Measurements from ENCODE around the gene MAGEF1.

DNA sequence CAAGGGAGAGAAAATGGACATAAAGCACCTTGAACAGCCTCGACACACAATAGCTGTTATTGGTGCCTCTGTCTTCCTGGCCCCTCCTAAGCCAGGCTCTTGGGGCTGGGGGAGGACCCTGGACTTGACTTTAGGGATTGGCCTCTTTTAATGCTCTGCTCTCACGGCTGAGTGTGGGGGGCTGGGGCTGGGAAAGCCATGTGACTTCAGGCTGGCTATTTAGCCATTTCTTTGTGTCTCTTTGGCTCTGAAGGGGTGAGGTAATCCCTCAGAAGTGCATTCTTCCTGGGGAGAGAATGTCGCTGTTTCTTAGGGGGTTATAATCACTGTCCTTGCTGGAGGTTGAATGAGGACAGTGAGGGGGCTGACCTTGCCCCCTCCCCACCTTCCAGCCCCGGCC, 26.2 kb downstream of the MAGEF1 start:
- TF ChIP-seq ZC3H10 (CRISPR knock-in tag; IDR thresholded peaks at IDR 0.05) (no peak), ZNF8 (CRISPR knock-in tag; IDR thresholded peaks at IDR 0.05) (no peak), SNAI2 (CRISPR knock-in tag; IDR thresholded peaks at IDR 0.05) (no peak), ARNTL (CRISPR knock-in tag; IDR thresholded peaks at IDR 0.05; ENCODE audit: borderline replicate concordance, low read depth) (no peak), ZFP3 (CRISPR knock-in tag; IDR thresholded peaks at IDR 0.05) (no peak), BACH2 (CRISPR knock-in tag; IDR thresholded peaks at IDR 0.05; ENCODE audit: borderline replicate concordance) (no peak), RARB (CRISPR knock-in tag; IDR thresholded peaks at IDR 0.05) (no peak), CREB5 (CRISPR knock-in tag; IDR thresholded peaks at IDR 0.05; ENCODE audit: low read depth) (no peak), ZFP30 (CRISPR knock-in tag; IDR thresholded peaks at IDR 0.05) (no peak), ZNF565 (CRISPR knock-in tag; conservative IDR thresholded peaks at IDR 0.05; ENCODE audit: low read depth) (no peak), ZNF70 (CRISPR knock-in tag; IDR thresholded peaks at IDR 0.05) (no peak), OSR1 (CRISPR knock-in tag; IDR thresholded peaks at IDR 0.05) (no peak)
- TF ChIP-seq, protein P1, sequence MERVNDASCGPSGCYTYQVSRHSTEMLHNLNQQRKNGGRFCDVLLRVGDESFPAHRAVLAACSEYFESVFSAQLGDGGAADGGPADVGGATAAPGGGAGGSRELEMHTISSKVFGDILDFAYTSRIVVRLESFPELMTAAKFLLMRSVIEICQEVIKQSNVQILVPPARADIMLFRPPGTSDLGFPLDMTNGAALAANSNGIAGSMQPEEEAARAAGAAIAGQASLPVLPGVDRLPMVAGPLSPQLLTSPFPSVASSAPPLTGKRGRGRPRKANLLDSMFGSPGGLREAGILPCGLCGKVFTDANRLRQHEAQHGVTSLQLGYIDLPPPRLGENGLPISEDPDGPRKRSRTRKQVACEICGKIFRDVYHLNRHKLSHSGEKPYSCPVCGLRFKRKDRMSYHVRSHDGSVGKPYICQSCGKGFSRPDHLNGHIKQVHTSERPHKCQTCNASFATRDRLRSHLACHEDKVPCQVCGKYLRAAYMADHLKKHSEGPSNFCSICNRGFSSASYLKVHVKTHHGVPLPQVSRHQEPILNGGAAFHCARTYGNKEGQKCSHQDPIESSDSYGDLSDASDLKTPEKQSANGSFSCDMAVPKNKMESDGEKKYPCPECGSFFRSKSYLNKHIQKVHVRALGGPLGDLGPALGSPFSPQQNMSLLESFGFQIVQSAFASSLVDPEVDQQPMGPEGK (CRISPR knock-in tag; IDR thresholded peaks at IDR 0.05; ENCODE audit: borderline replicate concordance), result no peak
